Measurements from ENCODE around the gene UBA6.
"Not testable (repeated sequence)": the region's sequence is repeated elsewhere in the genome, so short reads cannot be mapped to it uniquely, and the experiment has no call there.

UBA6 gene

DNA sequence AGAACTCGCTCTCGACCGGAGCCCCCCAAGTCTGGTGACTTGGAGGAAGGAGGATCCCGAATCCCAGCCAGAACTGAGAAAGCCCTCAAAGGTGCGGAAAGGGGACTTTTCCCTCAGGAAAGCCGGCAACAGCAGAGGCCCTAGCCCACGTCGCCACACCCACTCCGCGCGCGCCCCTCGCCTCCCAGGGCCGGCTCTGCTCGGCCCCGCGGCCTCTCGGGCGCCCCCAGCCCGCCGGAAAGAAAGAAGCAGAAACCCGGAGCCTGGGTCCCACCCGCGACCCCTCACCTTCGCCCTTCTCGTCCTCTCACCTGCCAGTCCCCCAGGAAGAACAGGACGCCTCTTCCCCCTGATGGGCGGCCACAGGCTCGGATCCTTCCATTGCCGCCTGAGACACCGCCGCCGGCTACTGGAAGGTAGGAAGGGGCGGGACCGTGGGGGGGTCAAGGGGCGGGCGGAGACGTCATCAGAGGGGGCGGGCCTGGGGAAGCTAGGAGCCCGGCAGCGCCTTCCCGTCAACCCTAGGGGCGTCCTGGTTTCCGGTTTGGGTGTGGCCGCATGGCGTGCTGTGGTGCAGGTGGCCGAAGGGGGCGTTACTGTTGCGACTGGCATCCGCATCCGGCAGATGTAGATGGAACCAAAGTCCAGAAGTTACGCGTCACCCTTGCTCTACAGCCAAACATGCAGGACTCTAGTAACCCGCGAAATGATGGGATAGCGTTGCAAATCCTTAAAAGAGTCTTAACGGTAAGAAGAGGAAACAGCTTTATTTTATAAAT lies at the start of gene UBA6:
TSS of gene UBA6 (minus strand) at position 418 of the 779 bp plus-strand sequence. CDS start at position 382, 36 bp downstream.
- H3K9me3 ChIP-seq (ENCODE audit: control insufficient read depth, low read depth, low read length): no peaks in the 10 kb centered on the region
- H3K27ac ChIP-seq (ENCODE audit: low read length): peak within 1 kb of the TSS; percentile 15
- no peaks in the 10 kb centered on the region for H3K36me3 ChIP-seq (ENCODE audit: control insufficient read depth, low read depth, low read length)
- H3K4me1 ChIP-seq (ENCODE audit: control insufficient read depth, low read depth, low read length): peaks cover 4% of the 10 kb centered on the region
- H3K9ac ChIP-seq (ENCODE audit: low read length): peak within 1 kb of the TSS; percentile 81
- H3K4me3 ChIP-seq (ENCODE audit: low read length): peak within 1 kb of the TSS; percentile 95
- no peaks in the 10 kb centered on the region for H3K27me3 ChIP-seq (ENCODE audit: control insufficient read depth, insufficient read depth, low read length)

DNA sequence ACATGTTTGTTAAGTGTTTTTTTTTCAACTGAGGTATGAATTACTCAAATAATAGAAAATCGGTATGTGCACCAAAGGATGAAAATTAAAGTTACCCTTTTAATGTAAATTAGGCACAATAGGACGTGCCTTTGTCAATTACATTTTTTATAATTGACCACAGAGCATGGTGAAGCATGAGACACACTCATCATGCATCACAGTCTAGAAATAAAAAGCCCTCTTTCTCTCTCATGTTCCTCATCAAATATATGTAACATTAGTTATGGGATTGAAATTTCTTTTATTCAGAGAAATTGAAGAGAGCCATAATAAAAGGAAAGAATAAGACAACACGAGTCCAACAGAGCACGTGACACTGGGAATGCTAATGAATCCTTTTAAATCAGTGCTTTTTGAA lies 49.7 kb upstream of the UBA6 start:
- H3K36me3 ChIP-seq (ENCODE audit: control insufficient read depth, low read depth, low read length): no peaks in the 10 kb centered on the region
- no peaks in the 10 kb centered on the region for H3K9me3 ChIP-seq (ENCODE audit: control insufficient read depth, low read depth, low read length)
- H3K27me3 ChIP-seq (ENCODE audit: control insufficient read depth, insufficient read depth, low read length): no peaks in the 10 kb centered on the region
- no peak overlapping the region for H3K9ac ChIP-seq (ENCODE audit: low read length)
- no peaks in the 10 kb centered on the region for H3K4me1 ChIP-seq (ENCODE audit: control insufficient read depth, low read depth, low read length)
- H3K4me3 ChIP-seq (ENCODE audit: low read length): no peak overlapping the region
- no peak overlapping the region for H3K27ac ChIP-seq (ENCODE audit: low read length)

DNA sequence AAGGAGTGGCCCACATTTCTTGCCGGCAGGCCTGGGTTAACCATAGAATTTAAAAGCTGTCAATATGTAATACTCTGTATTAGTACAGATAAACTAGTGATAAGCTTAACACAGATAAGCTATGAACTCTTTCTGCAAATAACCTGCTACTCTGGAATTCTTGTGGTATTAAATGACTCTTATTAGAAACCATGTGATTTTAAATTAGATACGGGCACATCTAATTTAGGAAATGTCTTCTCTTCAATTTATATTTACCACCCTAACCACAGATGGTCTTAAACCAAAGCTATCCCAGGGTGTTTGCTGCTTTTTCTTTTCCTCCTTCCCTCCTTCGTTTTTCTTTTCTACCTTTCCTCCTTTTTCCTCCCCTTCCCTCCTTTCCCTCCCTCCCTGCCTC lies 48.3 kb upstream of the UBA6 start:
- Histone ChIP-seq H3K27ac (ENCODE audit: low read length) (no peak overlapping the region), H3K9me3 (ENCODE audit: control insufficient read depth, low read depth, low read length) (no peaks in the 10 kb centered on the region), H3K27me3 (ENCODE audit: control insufficient read depth, insufficient read depth, low read length) (no peaks in the 10 kb centered on the region), H3K4me3 (ENCODE audit: low read length) (no peak overlapping the region), H3K9ac (ENCODE audit: low read length) (no peak overlapping the region), H3K4me1 (ENCODE audit: control insufficient read depth, low read depth, low read length) (no peaks in the 10 kb centered on the region), H3K36me3 (ENCODE audit: control insufficient read depth, low read depth, low read length) (no peaks in the 10 kb centered on the region)

DNA sequence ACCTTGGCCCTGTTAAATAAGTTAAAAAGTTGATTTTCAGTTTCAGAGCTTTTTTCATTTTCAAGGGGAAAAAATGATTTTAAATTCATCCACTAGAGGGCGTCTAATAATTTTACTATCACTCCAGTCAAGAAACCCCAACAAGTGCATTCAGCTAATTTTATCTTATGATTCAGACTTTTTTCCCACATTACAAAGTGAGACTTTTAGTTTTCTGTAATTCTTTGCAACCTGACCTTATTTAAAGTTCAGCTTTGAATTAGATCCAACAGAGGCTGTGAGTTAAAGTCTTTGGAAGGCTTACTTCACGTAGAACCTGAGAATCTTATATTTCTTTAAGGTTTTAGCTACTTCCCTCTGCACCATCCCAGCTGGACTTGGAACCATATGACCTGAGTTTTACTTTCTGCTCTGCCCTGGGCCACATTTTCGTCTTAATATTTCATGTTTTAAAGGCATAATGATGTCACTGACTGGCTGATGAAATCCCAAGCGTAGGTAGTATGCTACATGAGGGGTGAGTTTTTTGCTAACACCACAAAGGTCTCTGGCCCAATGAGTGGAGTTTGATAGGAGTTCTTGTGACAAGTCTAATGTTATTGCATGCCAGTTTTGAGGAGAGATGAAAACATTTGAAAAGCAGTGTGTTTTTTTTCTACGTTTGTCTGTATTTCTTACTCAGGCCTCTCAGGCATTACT lies 46.0 kb upstream of the UBA6 start:
- H3K9me3 ChIP-seq (ENCODE audit: control insufficient read depth, low read depth, low read length): no peaks in the 10 kb centered on the region
- H3K9ac ChIP-seq (ENCODE audit: low read length): no peak overlapping the region
- no peak overlapping the region for H3K4me3 ChIP-seq (ENCODE audit: low read length)
- no peaks in the 10 kb centered on the region for H3K4me1 ChIP-seq (ENCODE audit: control insufficient read depth, low read depth, low read length)
- H3K36me3 ChIP-seq (ENCODE audit: control insufficient read depth, low read depth, low read length): no peaks in the 10 kb centered on the region
- H3K27me3 ChIP-seq (ENCODE audit: control insufficient read depth, insufficient read depth, low read length): no peaks in the 10 kb centered on the region
- no peak overlapping the region for H3K27ac ChIP-seq (ENCODE audit: low read length)

DNA sequence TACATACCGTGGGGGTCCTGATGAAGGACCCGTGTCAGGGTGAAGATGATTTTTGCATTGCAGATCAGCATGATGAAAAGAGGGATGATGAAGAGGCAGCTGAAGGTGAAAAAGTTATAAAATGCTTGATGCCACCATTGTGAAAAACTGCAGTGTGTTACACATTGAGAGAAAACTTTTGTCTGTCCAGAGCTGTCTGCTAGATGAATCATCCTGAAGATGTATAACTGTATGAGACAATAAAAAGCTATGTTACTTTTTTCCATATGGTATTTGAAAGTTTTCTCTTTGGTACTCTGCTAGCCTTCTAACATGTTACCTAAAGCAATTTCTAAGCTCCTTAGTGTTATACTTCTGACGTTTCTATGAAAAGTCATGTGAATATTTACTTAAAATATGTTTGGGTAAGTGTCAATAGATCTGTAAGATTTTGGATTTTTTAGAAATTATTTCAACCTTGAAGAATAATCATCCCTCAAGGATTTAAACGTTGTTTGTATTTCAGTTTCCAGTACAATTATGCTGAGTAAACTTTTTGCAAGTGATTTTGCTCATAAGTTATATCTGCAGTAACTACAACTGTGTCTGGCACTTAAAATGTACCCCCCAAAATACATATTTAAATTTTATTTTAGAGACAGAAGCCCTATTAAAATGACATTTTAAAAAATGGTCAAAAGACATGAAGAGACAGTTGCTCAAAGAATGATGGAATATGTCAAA lies 43.8 kb upstream of the UBA6 start:
- H3K4me1 ChIP-seq (ENCODE audit: control insufficient read depth, low read depth, low read length): no peaks in the 10 kb centered on the region
- no peak overlapping the region for H3K9ac ChIP-seq (ENCODE audit: low read length)
- H3K27ac ChIP-seq (ENCODE audit: low read length): no peak overlapping the region
- H3K36me3 ChIP-seq (ENCODE audit: control insufficient read depth, low read depth, low read length): no peaks in the 10 kb centered on the region
- no peak overlapping the region for H3K4me3 ChIP-seq (ENCODE audit: low read length)
- no peaks in the 10 kb centered on the region for H3K27me3 ChIP-seq (ENCODE audit: control insufficient read depth, insufficient read depth, low read length)
- no peaks in the 10 kb centered on the region for H3K9me3 ChIP-seq (ENCODE audit: control insufficient read depth, low read depth, low read length)

- Histone ChIP-seq H3K9ac (ENCODE audit: low read length) (no peak overlapping the region), H3K4me1 (ENCODE audit: control insufficient read depth, low read depth, low read length) (no peaks in the 10 kb centered on the region), H3K27ac (ENCODE audit: low read length) (no peak overlapping the region), H3K27me3 (ENCODE audit: control insufficient read depth, insufficient read depth, low read length) (no peaks in the 10 kb centered on the region), H3K9me3 (ENCODE audit: control insufficient read depth, low read depth, low read length) (no peaks in the 10 kb centered on the region), H3K36me3 (ENCODE audit: control insufficient read depth, low read depth, low read length) (no peaks in the 10 kb centered on the region), H3K4me3 (ENCODE audit: low read length) (no peak overlapping the region)
These were observed 42.2 kb upstream of the UBA6 start for GRCh38 chr4:67743194-67743593.

DNA sequence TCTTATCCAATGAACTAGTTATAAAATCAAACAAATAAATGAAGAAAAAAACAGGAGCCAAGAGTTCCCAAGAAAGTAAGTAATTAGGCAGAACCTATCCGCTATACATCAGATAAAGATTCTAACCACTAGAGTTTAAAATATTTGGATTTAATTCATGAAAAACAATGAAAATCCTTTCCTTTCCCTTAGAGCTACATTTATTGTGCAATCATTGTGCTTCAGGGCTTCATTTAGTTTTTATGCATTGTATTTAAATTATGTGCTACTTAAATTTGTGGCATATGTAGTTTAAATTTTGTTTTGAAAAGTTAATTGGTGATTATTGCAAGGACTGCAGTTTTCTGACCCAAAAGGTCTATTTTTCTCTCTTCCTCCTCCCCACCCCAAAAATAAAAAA lies 35.3 kb upstream of the UBA6 start:
- Histone ChIP-seq H3K4me3 (ENCODE audit: low read length) (no peak overlapping the region), H3K36me3 (ENCODE audit: control insufficient read depth, low read depth, low read length) (no peaks in the 10 kb centered on the region), H3K27me3 (ENCODE audit: control insufficient read depth, insufficient read depth, low read length) (no peaks in the 10 kb centered on the region), H3K4me1 (ENCODE audit: control insufficient read depth, low read depth, low read length) (no peaks in the 10 kb centered on the region), H3K9ac (ENCODE audit: low read length) (no peak overlapping the region), H3K27ac (ENCODE audit: low read length) (no peak overlapping the region), H3K9me3 (ENCODE audit: control insufficient read depth, low read depth, low read length) (no peaks in the 10 kb centered on the region)

DNA sequence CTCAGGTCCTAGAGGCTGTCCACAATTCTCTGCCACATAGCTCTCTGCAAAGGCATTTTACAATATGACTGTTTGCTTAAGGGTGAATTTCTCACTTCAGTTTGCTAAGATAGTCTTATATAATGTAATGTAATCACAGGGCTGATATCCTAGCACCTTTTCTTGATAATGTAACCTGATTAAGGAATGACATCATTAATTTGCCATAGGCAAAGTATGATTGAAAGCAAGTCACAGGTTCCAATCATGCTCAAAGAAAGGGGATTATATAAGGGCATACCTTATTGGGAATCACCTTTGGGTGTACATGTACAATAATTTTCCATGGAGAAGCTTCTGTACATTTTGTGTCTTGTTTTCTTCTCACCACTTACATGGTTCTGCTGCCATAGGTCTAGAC lies 34.4 kb upstream of the UBA6 start:
- Histone ChIP-seq H3K27ac (ENCODE audit: low read length) (no peak overlapping the region), H3K4me1 (ENCODE audit: control insufficient read depth, low read depth, low read length) (no peaks in the 10 kb centered on the region), H3K9ac (ENCODE audit: low read length) (no peak overlapping the region), H3K36me3 (ENCODE audit: control insufficient read depth, low read depth, low read length) (no peaks in the 10 kb centered on the region), H3K9me3 (ENCODE audit: control insufficient read depth, low read depth, low read length) (no peaks in the 10 kb centered on the region), H3K27me3 (ENCODE audit: control insufficient read depth, insufficient read depth, low read length) (no peaks in the 10 kb centered on the region), H3K4me3 (ENCODE audit: low read length) (no peak overlapping the region)

DNA sequence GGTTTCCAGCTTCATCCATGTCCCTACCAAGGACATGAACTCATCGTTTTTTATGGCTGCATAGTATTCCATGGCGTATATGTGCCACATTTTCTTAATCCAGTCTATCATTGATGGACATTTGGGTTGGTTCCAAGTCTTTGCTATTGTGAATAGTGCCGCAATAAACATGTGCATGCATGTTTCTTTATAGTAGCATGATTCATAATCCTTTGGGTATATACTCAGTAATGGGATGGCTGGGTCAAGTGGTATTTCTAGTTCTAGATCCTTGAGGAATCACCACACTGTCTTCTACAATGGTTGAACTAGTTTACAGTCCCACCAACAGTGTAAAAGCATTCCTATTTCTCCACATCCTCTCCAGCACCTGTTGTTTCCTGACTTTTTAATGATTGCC lies 29.6 kb upstream of the UBA6 start:
- H3K9me3 ChIP-seq (ENCODE audit: control insufficient read depth, low read depth, low read length); H3K9ac ChIP-seq (ENCODE audit: low read length); H3K4me1 ChIP-seq (ENCODE audit: control insufficient read depth, low read depth, low read length); H3K36me3 ChIP-seq (ENCODE audit: control insufficient read depth, low read depth, low read length); H3K27ac ChIP-seq (ENCODE audit: low read length); H3K27me3 ChIP-seq (ENCODE audit: control insufficient read depth, insufficient read depth, low read length); H3K4me3 ChIP-seq (ENCODE audit: low read length): not testable (repeated sequence)

- Histone ChIP-seq H3K4me3 (ENCODE audit: low read length) (no peak overlapping the region), H3K4me1 (ENCODE audit: control insufficient read depth, low read depth, low read length) (peaks cover under 1% of the 10 kb centered on the region), H3K9ac (ENCODE audit: low read length) (no peak overlapping the region), H3K27me3 (ENCODE audit: control insufficient read depth, insufficient read depth, low read length) (no peaks in the 10 kb centered on the region), H3K27ac (ENCODE audit: low read length) (no peak overlapping the region), H3K36me3 (ENCODE audit: control insufficient read depth, low read depth, low read length) (no peaks in the 10 kb centered on the region), H3K9me3 (ENCODE audit: control insufficient read depth, low read depth, low read length) (no peaks in the 10 kb centered on the region)
These were observed 26.3 kb upstream of the UBA6 start for GRCh38 chr4:67727124-67727850.

DNA sequence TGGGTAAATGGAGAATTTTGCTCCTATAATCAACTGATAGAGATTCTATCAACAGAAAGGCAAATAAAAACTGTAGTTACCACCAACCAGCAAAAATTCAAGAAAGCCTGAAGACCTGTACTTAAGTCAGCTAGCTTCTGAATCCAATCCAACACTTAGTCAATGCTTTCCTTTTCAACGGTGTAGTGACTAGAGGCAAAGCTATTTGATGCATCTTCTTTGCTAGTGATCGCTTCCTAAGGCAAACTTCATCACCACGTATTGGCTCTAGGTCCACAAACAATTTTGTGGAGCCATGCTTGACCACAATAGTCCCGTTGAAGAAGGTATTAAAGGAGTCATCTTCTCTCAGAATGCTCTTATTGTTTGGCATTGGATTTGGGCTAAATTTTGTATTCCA lies 25.0 kb upstream of the UBA6 start:
- no peak overlapping the region for H3K4me3 ChIP-seq (ENCODE audit: low read length)
- H3K27me3 ChIP-seq (ENCODE audit: control insufficient read depth, insufficient read depth, low read length): no peaks in the 10 kb centered on the region
- no peak overlapping the region for H3K27ac ChIP-seq (ENCODE audit: low read length)
- peaks cover 4% of the 10 kb centered on the region for H3K4me1 ChIP-seq (ENCODE audit: control insufficient read depth, low read depth, low read length)
- H3K9me3 ChIP-seq (ENCODE audit: control insufficient read depth, low read depth, low read length): no peaks in the 10 kb centered on the region
- no peak overlapping the region for H3K9ac ChIP-seq (ENCODE audit: low read length)
- peaks cover under 1% of the 10 kb centered on the region for H3K36me3 ChIP-seq (ENCODE audit: control insufficient read depth, low read depth, low read length)

All from iPS-18a (cell line).